ENCODE measurements around the gene CFHR4. TPM values are rescaled to one million over a fixed set of nuclear protein-coding genes. Genes with fewer than 3 reads are reported as not detected.

The CFHR4 gene
- total RNA-seq, 5 donors from 2014 or later (not counting 1 experiment from before 2014, with no cell fraction given), result not detected

- CTCF ChIA-PET, result no interaction called here
- no peak overlapping the region for H3K27ac ChIP-seq (ENCODE audit: low read length)
Observed at GRCh38 chr1:196954778-196955177, 66.9 kb downstream of the CFHR4 start.

GRCh38 chr1:196955926-196956325 is 68.1 kb downstream of the CFHR4 start:
- ATAC-seq (replicated peaks in 1 of 4), result no peak
- no peak overlapping the region for H3K27ac ChIP-seq (ENCODE audit: low read length)
- no CpG with 5 or more reads among the region's 1 CpG for WGBS (ENCODE audit: insufficient coverage)
- no peaks in the 10 kb centered on the region for H3K27me3 ChIP-seq (replicated peaks in 1 of 2; ENCODE audit: control insufficient read depth in 2 of 2, extremely low read depth in 1 of 2, insufficient read depth in 2 of 2, low read length in 1 of 2)
- H3K36me3 ChIP-seq (ENCODE audit: control insufficient read depth in 2 of 2, extremely low read depth in 1 of 2, insufficient read depth in 1 of 2, low read length in 1 of 2), result no peaks in the 10 kb centered on the region
- Mint-ChIP-seq H3K4me1 (no peaks in the 10 kb centered on the region), H3K36me3 (no peaks in the 10 kb centered on the region), H3K27me3 (no peaks in the 10 kb centered on the region), H3K27ac (no peak overlapping the region), H3K9me3 (peaks cover 0 to 6% (median 0%) of the 10 kb centered on the region in 3 donors), H3K4me3 (no peak overlapping the region)
- ChIA-PET POLR2A (no interaction called here), CTCF (no interaction called here)
- no peak for DNase-seq
- H3K4me1 ChIP-seq (ENCODE audit: control insufficient read depth in 1 of 2, extremely low read depth in 1 of 2, insufficient read depth in 2 of 2, low read length in 2 of 2), result no peaks in the 10 kb centered on the region
- H3K9me3 ChIP-seq, result no peaks in the 10 kb centered on the region
- H3K4me3 ChIP-seq (ENCODE audit: control insufficient read depth in 1 of 2, extremely low read depth in 1 of 2, low read length in 1 of 2), result no peak overlapping the region

More at GRCh38 chr1:196954778-196955177, 66.9 kb downstream of the CFHR4 start:
- Histone ChIP-seq H3K27me3 (replicated peaks in 1 of 2; ENCODE audit: control insufficient read depth in 2 of 2, extremely low read depth in 1 of 2, insufficient read depth in 2 of 2, low read length in 1 of 2) (no peaks in the 10 kb centered on the region), H3K4me3 (ENCODE audit: control insufficient read depth in 1 of 2, extremely low read depth in 1 of 2, low read length in 1 of 2) (no peak overlapping the region), H3K9me3 (no peaks in the 10 kb centered on the region), H3K4me1 (ENCODE audit: control insufficient read depth in 1 of 2, extremely low read depth in 1 of 2, insufficient read depth in 2 of 2, low read length in 2 of 2) (no peaks in the 10 kb centered on the region), H3K36me3 (ENCODE audit: control insufficient read depth in 2 of 2, extremely low read depth in 1 of 2, insufficient read depth in 1 of 2, low read length in 1 of 2) (no peaks in the 10 kb centered on the region)
- Mint-ChIP-seq H3K4me1 (no peaks in the 10 kb centered on the region), H3K36me3 (no peaks in the 10 kb centered on the region), H3K27ac (no peak overlapping the region), H3K9me3 (peaks cover 0 to 6% (median 0%) of the 10 kb centered on the region in 3 donors), H3K4me3 (no peak overlapping the region), H3K27me3 (no peaks in the 10 kb centered on the region)
- no peak for ATAC-seq (replicated peaks in 1 of 4)
- no peak for DNase-seq
- WGBS (ENCODE audit: insufficient coverage), result 60% methylated on average over 2 of the region's 2 CpGs
- POLR2A ChIA-PET, result no interaction called here

GRCh38 chr1:196960854-196961253 is 73.0 kb downstream of the CFHR4 start:
- Mint-ChIP-seq H3K27me3 (peaks cover 1 to 9% of the 10 kb centered on the region in 2 donors), H3K4me1 (no peaks in the 10 kb centered on the region), H3K9me3 (no peaks in the 10 kb centered on the region), H3K36me3 (no peaks in the 10 kb centered on the region), H3K27ac (no peak overlapping the region), H3K4me3 (no peak overlapping the region)
- H3K27ac ChIP-seq (ENCODE audit: low read length), result no peak overlapping the region
- POLR2A ChIA-PET, result no interaction called here
- no peak for DNase-seq
- H3K4me3 ChIP-seq (ENCODE audit: control insufficient read depth in 1 of 2, extremely low read depth in 1 of 2, low read length in 1 of 2), result no peak overlapping the region
- no peaks in the 10 kb centered on the region for H3K4me1 ChIP-seq (ENCODE audit: control insufficient read depth in 1 of 2, extremely low read depth in 1 of 2, insufficient read depth in 2 of 2, low read length in 2 of 2)
- ATAC-seq (replicated peaks in 1 of 4), result no peak
- no peaks in the 10 kb centered on the region for H3K9me3 ChIP-seq
- WGBS (ENCODE audit: insufficient coverage), result no CpG with 5 or more reads among the region's 3 CpGs
- H3K36me3 ChIP-seq (ENCODE audit: control insufficient read depth in 2 of 2, extremely low read depth in 1 of 2, insufficient read depth in 1 of 2, low read length in 1 of 2), result no peaks in the 10 kb centered on the region
- CTCF ChIA-PET, result no interaction called here
- H3K27me3 ChIP-seq (replicated peaks in 1 of 2; ENCODE audit: control insufficient read depth in 2 of 2, extremely low read depth in 1 of 2, insufficient read depth in 2 of 2, low read length in 1 of 2), result peaks cover 0 to 3% of the 10 kb centered on the region in 2 experiments

Other genes with a start within 250 kb of the CFHR4 start
- 10 to 100 TPM in 1 of 5 donors, 1 to 10 TPM in 4; 2.0 to 11.8 (median 6.0) TPM for gene CFH, start 236.0 kb upstream of the CFHR4 start, total RNA-seq
- not detected for gene CFHR3, start 113.2 kb upstream of the CFHR4 start, total RNA-seq
- gene CFHR1, start 68.3 kb upstream of the CFHR4 start, total RNA-seq, result 1 to 10 TPM in 1 of 5 donors, under 1 TPM in 1, not detected in 3; 0.41 to 1.3 TPM
- gene CFHR2, start 55.7 kb downstream of the CFHR4 start, total RNA-seq, result not detected
- not detected for gene CFHR5, start 89.5 kb downstream of the CFHR4 start, total RNA-seq
- not detected for gene F13B, start 179.2 kb downstream of the CFHR4 start, total RNA-seq